Liver (tissue), 3 donors: Measurements from ENCODE around the gene RAPGEF2.

Experiments
- EGR1 ChIP-seq, 2 donors: IDR thresholded peaks; 2 replicates each; pipeline ENCODE4 v1.6.1; 2016 to 2018; ENCODE audit warnings: antibody characterized with exemption in 2 of 2, low read depth in 2 of 2
- YY1 ChIP-seq: IDR thresholded peaks from 2 replicates; pipeline ENCODE4 v1.6.1; 2016; ENCODE audit warnings: antibody characterized with exemption, mild to moderate bottlenecking
- TF ChIP-seq, protein P1 (sequence below): IDR thresholded peaks from 2 replicates; pipeline ENCODE4 v1.6.1; 2016; ENCODE audit warnings: antibody characterized with exemption
- TF ChIP-seq, protein P2 (sequence below): fragments of 150-350 bp; IDR thresholded peaks from 2 replicates; pipeline ENCODE4 v1.5.1; 2017; ENCODE audit warnings: improper control_type of control experiment, low read depth, low read length; ENCODE audit not compliant: missing input control
- donor health status: healthy.
- donor health status: healthy.

DNA sequence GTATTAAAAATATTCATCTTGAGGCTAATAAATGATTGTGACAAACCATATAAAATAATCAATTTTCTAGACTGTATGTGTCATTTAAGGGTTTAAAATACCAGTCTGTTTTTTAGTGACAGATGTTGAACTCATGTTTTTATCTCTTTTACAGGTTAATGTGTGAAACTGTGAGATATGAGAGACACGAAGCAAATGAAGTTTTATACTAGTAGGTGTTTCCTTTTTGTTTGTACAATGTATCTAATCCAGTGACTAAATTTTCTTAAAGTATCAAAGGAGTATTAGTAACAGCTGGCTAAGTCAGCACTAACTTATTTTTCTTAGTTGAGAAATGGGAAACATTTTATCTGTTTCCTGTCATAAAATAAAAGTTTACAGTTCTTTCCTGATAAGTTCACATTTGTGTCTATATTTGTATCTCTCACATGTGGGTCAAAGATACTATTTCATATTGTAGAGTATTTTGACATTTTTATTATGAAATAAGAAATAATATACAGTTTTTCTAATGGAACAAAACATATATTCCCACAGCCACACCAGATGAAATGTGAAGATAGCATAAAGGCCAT lies 90.3 kb downstream of the RAPGEF2 start:
- TF ChIP-seq, protein P1, sequence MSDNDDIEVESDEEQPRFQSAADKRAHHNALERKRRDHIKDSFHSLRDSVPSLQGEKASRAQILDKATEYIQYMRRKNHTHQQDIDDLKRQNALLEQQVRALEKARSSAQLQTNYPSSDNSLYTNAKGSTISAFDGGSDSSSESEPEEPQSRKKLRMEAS = no peak
- TF ChIP-seq, protein P2, sequence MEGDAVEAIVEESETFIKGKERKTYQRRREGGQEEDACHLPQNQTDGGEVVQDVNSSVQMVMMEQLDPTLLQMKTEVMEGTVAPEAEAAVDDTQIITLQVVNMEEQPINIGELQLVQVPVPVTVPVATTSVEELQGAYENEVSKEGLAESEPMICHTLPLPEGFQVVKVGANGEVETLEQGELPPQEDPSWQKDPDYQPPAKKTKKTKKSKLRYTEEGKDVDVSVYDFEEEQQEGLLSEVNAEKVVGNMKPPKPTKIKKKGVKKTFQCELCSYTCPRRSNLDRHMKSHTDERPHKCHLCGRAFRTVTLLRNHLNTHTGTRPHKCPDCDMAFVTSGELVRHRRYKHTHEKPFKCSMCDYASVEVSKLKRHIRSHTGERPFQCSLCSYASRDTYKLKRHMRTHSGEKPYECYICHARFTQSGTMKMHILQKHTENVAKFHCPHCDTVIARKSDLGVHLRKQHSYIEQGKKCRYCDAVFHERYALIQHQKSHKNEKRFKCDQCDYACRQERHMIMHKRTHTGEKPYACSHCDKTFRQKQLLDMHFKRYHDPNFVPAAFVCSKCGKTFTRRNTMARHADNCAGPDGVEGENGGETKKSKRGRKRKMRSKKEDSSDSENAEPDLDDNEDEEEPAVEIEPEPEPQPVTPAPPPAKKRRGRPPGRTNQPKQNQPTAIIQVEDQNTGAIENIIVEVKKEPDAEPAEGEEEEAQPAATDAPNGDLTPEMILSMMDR = no peak
- no peak for TF ChIP-seq EGR1 (IDR thresholded peaks at IDR 0.05; ENCODE audit: low read depth in 2 of 2)
- TF ChIP-seq YY1 = no peak
